ENCODE data around the gene POLDIP2.

DNA sequence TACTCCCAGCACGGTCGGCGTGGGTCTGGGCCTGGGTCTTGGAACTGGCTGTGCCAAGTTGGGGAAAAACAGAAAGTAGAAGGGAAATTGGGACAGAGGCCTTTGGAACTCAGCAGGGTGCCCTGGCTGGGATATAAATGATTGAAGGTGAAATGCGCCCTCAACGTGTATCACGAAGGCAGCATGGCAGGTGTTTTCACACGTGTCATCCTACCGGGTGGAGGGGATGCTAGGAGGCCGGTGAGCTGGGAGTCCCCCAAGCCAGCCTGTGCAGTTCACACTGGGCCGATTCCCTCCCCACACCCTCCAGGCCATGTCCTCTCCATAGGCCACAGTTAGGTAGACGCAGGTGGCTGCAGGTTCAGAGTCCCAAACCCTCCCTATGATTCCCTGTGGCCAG, 15.8 kb downstream of the POLDIP2 start:
- TF ChIP-seq, protein P1, sequence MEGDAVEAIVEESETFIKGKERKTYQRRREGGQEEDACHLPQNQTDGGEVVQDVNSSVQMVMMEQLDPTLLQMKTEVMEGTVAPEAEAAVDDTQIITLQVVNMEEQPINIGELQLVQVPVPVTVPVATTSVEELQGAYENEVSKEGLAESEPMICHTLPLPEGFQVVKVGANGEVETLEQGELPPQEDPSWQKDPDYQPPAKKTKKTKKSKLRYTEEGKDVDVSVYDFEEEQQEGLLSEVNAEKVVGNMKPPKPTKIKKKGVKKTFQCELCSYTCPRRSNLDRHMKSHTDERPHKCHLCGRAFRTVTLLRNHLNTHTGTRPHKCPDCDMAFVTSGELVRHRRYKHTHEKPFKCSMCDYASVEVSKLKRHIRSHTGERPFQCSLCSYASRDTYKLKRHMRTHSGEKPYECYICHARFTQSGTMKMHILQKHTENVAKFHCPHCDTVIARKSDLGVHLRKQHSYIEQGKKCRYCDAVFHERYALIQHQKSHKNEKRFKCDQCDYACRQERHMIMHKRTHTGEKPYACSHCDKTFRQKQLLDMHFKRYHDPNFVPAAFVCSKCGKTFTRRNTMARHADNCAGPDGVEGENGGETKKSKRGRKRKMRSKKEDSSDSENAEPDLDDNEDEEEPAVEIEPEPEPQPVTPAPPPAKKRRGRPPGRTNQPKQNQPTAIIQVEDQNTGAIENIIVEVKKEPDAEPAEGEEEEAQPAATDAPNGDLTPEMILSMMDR (IDR thresholded peaks at IDR 0.05) = no peak
- TF ChIP-seq POLR2AphosphoS5 (IDR thresholded peaks at IDR 0.05) = no peak
- TF ChIP-seq EP300 (IDR thresholded peaks at IDR 0.05; ENCODE audit: low read depth) = no peak
- no peak for TF ChIP-seq POLR2A (IDR thresholded peaks at IDR 0.05)
